Measurements from ENCODE around the gene TGFBR3. TPM values are rescaled to one million over a fixed set of nuclear protein-coding genes. Genes with fewer than 3 reads are reported as not detected.

TGFBR3 gene
- total RNA-seq, 2 donors from 2014 or later: 67.6 to 157 TPM

DNA sequence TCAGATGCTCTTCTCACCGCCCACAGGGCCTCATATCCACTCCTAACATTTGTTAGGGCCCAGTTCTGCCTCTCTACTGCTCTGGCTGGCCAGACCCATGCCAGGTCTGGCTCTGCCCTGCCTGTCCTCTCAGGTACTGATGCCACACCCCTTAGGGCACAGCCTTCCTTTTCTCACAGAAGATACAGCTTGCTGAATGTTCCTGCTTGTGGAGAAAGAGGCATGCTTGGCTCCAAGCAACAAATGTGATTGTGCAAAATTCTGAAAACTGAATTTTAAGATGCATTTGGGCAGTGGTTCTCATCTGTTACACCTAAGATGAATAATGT is 178.1 kb downstream of the TGFBR3 start:
- H3K4me3 Mint-ChIP-seq: no peak overlapping the region
- peaks cover 59% of the 10 kb centered on the region for H3K36me3 Mint-ChIP-seq
- peak overlapping the region; percentile 69 to 100 for H3K27ac Mint-ChIP-seq
- no peaks in the 10 kb centered on the region for H3K27me3 Mint-ChIP-seq
- no peaks in the 10 kb centered on the region for H3K9me3 Mint-ChIP-seq
- ATAC-seq (no peak), DNase-seq (ENCODE audit: low spot score) (no peak)
- H3K4me1 Mint-ChIP-seq (ENCODE audit: low read depth in 2 of 2): peaks cover 65 to 81% of the 10 kb centered on the region in 2 donors

- Mint-ChIP-seq H3K27me3 (no peaks in the 10 kb centered on the region), H3K4me3 (no peak overlapping the region), H3K27ac (peak overlapping the region; percentile 69 to 100), H3K4me1 (ENCODE audit: low read depth in 2 of 2) (peaks cover 60 to 75% of the 10 kb centered on the region in 2 donors), H3K36me3 (peaks cover 54% of the 10 kb centered on the region), H3K9me3 (no peaks in the 10 kb centered on the region)
- ATAC-seq (no peak), DNase-seq (ENCODE audit: low spot score) (no peak)
These were observed 178.6 kb downstream of the TGFBR3 start for GRCh38 chr1:91707114-91707889.

GRCh38 chr1:91706140-91706957 is 179.6 kb downstream of the TGFBR3 start:
- no peaks in the 10 kb centered on the region for H3K9me3 Mint-ChIP-seq
- peaks cover 46% of the 10 kb centered on the region for H3K36me3 Mint-ChIP-seq
- no peaks in the 10 kb centered on the region for H3K27me3 Mint-ChIP-seq
- H3K27ac Mint-ChIP-seq: peak overlapping the region; percentile 69 to 100
- DNase-seq (ENCODE audit: low spot score): no peak
- no peak overlapping the region for H3K4me3 Mint-ChIP-seq
- H3K4me1 Mint-ChIP-seq (ENCODE audit: low read depth in 2 of 2): peaks cover 58 to 72% of the 10 kb centered on the region in 2 donors
- peak; percentile 62 to 74 for ATAC-seq

GRCh38 chr1:91704746-91705145 is 181.2 kb downstream of the TGFBR3 start:
- Mint-ChIP-seq H3K9me3 (no peaks in the 10 kb centered on the region), H3K27me3 (no peaks in the 10 kb centered on the region), H3K36me3 (peaks cover 43% of the 10 kb centered on the region), H3K4me3 (no peak overlapping the region), H3K4me1 (ENCODE audit: low read depth in 2 of 2) (peaks cover 55 to 69% of the 10 kb centered on the region in 2 donors), H3K27ac (peak overlapping the region; percentile 69 to 100)
- DNase-seq (ENCODE audit: low spot score): no peak
- ATAC-seq: no peak

DNA sequence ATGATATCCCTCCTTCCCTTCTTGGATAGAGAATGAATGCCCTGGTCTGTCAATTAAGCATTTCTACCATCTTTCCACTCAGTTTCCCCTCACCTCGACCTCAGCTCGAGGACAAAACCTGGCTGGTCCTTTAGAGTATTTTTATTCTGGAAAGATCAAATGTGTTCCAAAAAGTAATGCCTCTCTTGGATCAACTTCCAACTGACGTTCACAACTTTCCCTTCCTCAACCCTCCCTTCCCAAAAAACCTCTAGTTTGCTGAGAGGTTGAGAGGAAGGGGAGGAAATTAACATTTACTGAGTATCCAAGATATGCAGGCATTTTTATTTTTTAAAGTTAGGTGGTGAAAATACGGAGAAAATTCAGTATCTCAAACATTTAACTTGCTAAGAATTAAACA is 182.9 kb downstream of the TGFBR3 start:
- H3K4me3 Mint-ChIP-seq: no peak overlapping the region
- H3K9me3 Mint-ChIP-seq: no peaks in the 10 kb centered on the region
- ATAC-seq (no peak), DNase-seq (ENCODE audit: low spot score) (no peak)
- H3K27me3 Mint-ChIP-seq: no peaks in the 10 kb centered on the region
- peak overlapping the region; percentile 69 to 100 for H3K27ac Mint-ChIP-seq
- H3K36me3 Mint-ChIP-seq: peaks cover 52% of the 10 kb centered on the region
- H3K4me1 Mint-ChIP-seq (ENCODE audit: low read depth in 2 of 2): peaks cover 69 to 74% of the 10 kb centered on the region in 2 donors

GRCh38 chr1:91701472-91701869 is 184.5 kb downstream of the TGFBR3 start:
- DNase-seq (ENCODE audit: low spot score) (no peak), ATAC-seq (no peak)
- Mint-ChIP-seq H3K36me3 (peaks cover 46% of the 10 kb centered on the region), H3K4me1 (ENCODE audit: low read depth in 2 of 2) (peaks cover 70 to 71% of the 10 kb centered on the region in 2 donors), H3K9me3 (no peaks in the 10 kb centered on the region), H3K27ac (peak overlapping the region; percentile 93 to 99), H3K27me3 (no peaks in the 10 kb centered on the region), H3K4me3 (peak overlapping the region; percentile 23)

GRCh38 chr1:91700771-91701471 is 185.0 kb downstream of the TGFBR3 start:
- DNase-seq (ENCODE audit: low spot score) (no peak), ATAC-seq (no peak)
- H3K27me3 Mint-ChIP-seq: no peaks in the 10 kb centered on the region
- H3K4me3 Mint-ChIP-seq: peak overlapping the region; percentile 23
- H3K27ac Mint-ChIP-seq: peak overlapping the region; percentile 93 to 99
- peaks cover 52% of the 10 kb centered on the region for H3K36me3 Mint-ChIP-seq
- peaks cover 70 to 75% of the 10 kb centered on the region in 2 donors for H3K4me1 Mint-ChIP-seq (ENCODE audit: low read depth in 2 of 2)
- no peaks in the 10 kb centered on the region for H3K9me3 Mint-ChIP-seq

DNA sequence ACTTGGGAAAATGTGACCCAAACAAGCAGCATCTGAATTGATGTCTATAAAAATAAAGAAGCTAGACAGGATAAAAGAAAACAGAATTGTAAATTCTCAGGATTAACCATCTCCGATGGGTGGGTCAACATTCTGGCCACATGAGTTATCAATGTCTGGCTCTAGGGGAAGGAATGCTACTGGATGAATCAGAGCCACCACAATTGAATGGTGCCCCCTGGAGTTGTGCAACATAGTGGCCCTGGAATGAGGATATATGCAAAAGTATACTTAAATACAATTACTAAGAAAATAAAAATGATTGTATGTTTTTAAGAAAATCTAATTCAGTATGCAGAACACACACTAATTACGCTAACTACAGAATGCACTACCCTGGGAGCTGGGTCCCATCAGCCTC is 185.6 kb downstream of the TGFBR3 start:
- DNase-seq (ENCODE audit: low spot score): no peak
- H3K4me1 Mint-ChIP-seq (ENCODE audit: low read depth in 2 of 2): peaks cover 73 to 76% of the 10 kb centered on the region in 2 donors
- H3K36me3 Mint-ChIP-seq: peaks cover 57% of the 10 kb centered on the region

DNA sequence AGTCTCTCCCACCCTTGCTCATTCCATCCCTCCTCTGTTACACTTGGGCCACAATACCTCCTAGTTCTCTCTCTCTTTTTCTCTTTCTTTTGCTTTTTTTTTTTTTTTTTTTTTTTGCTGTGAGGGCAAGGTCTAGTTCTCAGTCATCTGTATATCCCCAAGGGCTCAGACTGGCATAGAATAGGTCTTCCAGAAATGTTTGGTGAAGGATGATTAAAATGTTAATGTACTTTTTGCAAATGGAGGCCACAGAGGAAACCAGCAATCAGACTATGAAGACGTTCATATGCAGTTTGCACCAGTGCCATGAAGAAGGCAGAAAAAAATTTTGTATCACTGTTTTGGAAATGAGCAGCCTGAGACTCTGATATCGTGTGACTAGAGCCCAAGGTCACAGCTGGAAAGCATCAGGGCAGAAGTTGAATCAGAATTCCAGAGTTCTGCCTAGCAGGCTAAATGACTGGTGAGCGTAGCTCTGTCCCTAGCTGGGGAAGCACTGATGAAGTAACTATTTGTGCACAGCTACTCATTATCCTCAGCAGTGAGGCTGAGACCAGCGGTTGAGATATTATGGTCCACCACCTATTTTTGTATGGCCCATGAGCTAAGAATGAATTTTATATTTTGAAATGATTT is 186.5 kb downstream of the TGFBR3 start:
- Mint-ChIP-seq H3K27ac (peak overlapping the region; percentile 93 to 99), H3K36me3 (peaks cover 61% of the 10 kb centered on the region), H3K4me3 (peak overlapping the region; percentile 78), H3K27me3 (no peaks in the 10 kb centered on the region), H3K9me3 (no peaks in the 10 kb centered on the region), H3K4me1 (ENCODE audit: low read depth in 2 of 2) (peaks cover 74 to 78% of the 10 kb centered on the region in 2 donors)
- ATAC-seq (peak in 1 of 2 donors; percentile 53), DNase-seq (ENCODE audit: low spot score) (no peak)

More for the DNA sequence above, 185.6 kb downstream of the TGFBR3 start:
- Mint-ChIP-seq H3K27ac (peak overlapping the region; percentile 93 to 99), H3K4me3 (no peak overlapping the region), H3K27me3 (no peaks in the 10 kb centered on the region), H3K9me3 (no peaks in the 10 kb centered on the region)
- ATAC-seq: no peak

DNA sequence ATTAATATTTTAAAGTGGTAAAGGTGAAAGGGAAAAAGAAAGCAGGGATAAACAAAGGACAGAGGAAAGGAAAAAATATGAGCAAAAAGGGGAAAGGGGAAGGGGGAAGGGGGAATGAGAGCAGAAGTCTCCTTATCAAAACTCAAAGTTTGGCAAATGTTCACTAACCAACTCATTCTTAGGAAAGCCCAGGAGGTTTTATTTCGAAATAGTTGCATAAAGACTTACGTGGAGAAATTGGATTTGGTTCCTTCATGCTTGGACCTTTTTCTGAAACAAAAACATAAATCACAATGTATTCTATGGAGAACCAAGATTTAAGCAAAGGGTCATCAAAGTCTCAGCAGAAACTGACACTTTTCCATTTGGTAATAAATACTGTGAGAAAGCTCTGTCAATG is 188.1 kb downstream of the TGFBR3 start:
- Mint-ChIP-seq H3K36me3 (peaks cover 55% of the 10 kb centered on the region), H3K27me3 (no peaks in the 10 kb centered on the region), H3K9me3 (no peaks in the 10 kb centered on the region), H3K4me3 (peak overlapping the region; percentile 78), H3K4me1 (ENCODE audit: low read depth in 2 of 2) (peaks cover 70 to 77% of the 10 kb centered on the region in 2 donors), H3K27ac (peak overlapping the region; percentile 93 to 99)
- DNase-seq (ENCODE audit: low spot score) (no peak), ATAC-seq (peak in 1 of 2 donors; percentile 12)

DNA sequence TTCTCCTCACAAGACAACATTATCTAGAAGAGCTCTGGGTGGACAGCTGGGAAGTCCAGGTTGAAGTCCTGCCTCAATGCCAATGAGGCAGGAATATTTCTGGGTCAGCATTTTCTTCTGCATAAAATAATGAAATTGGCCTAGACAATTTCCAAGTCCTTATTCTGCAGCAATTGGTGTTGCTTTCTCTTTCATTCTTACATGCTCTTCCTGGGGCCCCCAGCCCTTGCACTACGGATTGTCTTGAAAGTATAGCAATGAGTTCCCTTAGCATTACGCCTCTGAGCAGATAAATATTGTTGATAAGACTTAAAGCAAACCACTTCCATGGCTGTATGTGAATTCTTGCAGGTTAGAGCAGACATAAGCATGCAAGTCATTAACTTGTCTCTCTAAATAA is 188.5 kb downstream of the TGFBR3 start:
- ATAC-seq (peak; percentile 93), DNase-seq (ENCODE audit: low spot score) (peak; percentile 77)
- Mint-ChIP-seq H3K4me1 (ENCODE audit: low read depth in 2 of 2) (peaks cover 73 to 77% of the 10 kb centered on the region in 2 donors), H3K27ac (peak overlapping the region; percentile 93 to 99), H3K36me3 (peaks cover 55% of the 10 kb centered on the region), H3K4me3 (peak overlapping the region; percentile 78), H3K27me3 (no peaks in the 10 kb centered on the region), H3K9me3 (no peaks in the 10 kb centered on the region)

DNA sequence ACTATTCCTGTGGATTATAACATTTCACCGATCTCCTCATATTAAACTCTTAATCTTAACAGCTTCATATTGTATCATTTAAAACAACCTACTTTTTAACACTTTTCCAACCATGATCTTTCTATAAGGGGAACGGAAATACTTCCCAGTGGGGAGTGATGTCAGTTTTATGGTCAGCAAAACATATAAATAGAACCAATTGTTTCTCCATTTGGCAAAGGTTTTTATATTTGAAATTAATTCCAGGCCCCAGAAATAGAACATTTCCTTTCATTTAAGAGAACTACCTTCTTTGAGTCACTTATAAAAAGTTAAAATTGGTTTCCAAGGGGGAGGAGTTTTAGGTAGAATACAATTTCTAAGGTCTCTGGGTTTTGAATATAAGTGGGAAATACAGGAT is 189.6 kb downstream of the TGFBR3 start:
- peaks cover 62% of the 10 kb centered on the region for H3K36me3 Mint-ChIP-seq
- peak overlapping the region; percentile 78 for H3K4me3 Mint-ChIP-seq
- ATAC-seq (no peak), DNase-seq (ENCODE audit: low spot score) (no peak)
- no peaks in the 10 kb centered on the region for H3K9me3 Mint-ChIP-seq
- peak overlapping the region; percentile 93 to 99 for H3K27ac Mint-ChIP-seq
- H3K27me3 Mint-ChIP-seq: no peaks in the 10 kb centered on the region
- peaks cover 73 to 79% of the 10 kb centered on the region in 2 donors for H3K4me1 Mint-ChIP-seq (ENCODE audit: low read depth in 2 of 2)

DNA sequence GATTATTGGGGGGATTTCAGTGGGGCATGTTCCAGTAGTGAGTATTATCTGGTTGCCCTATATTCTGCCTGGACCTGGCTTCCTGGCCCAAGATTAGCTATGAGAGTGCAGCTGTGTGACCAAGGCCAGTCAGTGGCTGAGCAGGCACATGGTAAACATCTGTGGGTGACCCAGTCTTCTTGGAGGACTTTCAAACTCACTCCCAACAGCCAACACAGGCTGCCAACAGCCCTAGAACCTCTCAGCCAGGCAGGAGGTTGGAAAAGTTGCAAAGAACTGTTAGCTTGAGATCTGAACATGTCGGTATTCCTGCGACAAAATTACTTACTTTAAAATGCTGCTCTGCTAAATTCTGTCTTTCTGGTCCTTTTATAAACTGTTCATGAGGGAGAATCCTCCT is 192.4 kb downstream of the TGFBR3 start:
- no peak overlapping the region for H3K4me3 Mint-ChIP-seq
- H3K27me3 Mint-ChIP-seq: no peaks in the 10 kb centered on the region
- no peak for DNase-seq (ENCODE audit: low spot score)
- H3K27ac Mint-ChIP-seq: peak overlapping the region; percentile 93 to 96
- H3K9me3 Mint-ChIP-seq: no peaks in the 10 kb centered on the region
- H3K36me3 Mint-ChIP-seq: peaks cover 64% of the 10 kb centered on the region
- H3K4me1 Mint-ChIP-seq (ENCODE audit: low read depth in 2 of 2): peaks cover 65 to 74% of the 10 kb centered on the region in 2 donors
- ATAC-seq: no peak

Measured in natural killer cell treated with Interleukin-12 subunit alpha and Interleukin-12 subunit beta and Interleukin-15 and Interleukin-18, amount 100 ng/mL, for 72 hours (primary cell).